Right lobe of liver (tissue), 4 donors: ENCODE results near the gene EPHB1.

Experiments used
- POLR2A ChIP-seq: fragments of 450-650 bp; IDR thresholded peaks from one replicate; pipeline ENCODE4 v1.6.1; 2017; ENCODE audit warnings: antibody characterized with exemption, mild to moderate bottlenecking
- TF ChIP-seq, protein P1 (sequence below), 4 donors: fragments of 200-600 bp in 3 of 4; fragments of 450-650 bp in 1 of 4; IDR thresholded peaks; one replicate each; pipeline versions ENCODE4 v1.5.1 to v1.8.0; 2016 to 2022; ENCODE audit warnings: antibody characterized with exemption in 4 of 4, mild to moderate bottlenecking in 2 of 4
- donor health status: DM: no; HTN: no; CAD: no.
- donor health status: DM: no; HTN: no; CAD: no.
- donor health status: DM: no; HTN: yes; CAD: no.

DNA sequence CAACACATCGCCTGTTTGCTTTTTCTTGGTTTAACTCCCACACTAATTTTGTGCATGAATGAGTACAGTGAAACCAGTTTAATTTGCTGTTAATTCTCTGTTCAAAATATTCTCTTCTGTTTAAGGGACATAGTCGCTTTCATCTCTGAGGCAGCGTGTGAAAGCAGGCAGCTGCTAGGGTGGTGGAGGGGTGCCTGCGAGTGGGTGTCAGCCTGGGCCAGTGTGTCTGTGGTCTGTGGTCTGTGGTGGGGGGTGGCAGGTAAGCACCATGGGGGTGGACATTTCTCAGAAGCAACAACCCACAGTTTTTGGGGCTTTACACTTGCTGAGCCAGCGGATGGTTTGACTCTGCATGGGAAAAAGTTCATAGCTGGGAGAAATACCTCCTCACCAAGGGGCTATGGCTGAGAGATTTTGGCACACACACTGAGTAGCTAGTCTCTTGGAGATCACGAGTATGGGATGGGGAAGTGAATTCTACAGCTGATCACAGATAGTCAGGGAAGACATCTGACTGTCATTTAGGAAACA, 109.2 kb downstream of the EPHB1 start:
- TF ChIP-seq, protein P1, sequence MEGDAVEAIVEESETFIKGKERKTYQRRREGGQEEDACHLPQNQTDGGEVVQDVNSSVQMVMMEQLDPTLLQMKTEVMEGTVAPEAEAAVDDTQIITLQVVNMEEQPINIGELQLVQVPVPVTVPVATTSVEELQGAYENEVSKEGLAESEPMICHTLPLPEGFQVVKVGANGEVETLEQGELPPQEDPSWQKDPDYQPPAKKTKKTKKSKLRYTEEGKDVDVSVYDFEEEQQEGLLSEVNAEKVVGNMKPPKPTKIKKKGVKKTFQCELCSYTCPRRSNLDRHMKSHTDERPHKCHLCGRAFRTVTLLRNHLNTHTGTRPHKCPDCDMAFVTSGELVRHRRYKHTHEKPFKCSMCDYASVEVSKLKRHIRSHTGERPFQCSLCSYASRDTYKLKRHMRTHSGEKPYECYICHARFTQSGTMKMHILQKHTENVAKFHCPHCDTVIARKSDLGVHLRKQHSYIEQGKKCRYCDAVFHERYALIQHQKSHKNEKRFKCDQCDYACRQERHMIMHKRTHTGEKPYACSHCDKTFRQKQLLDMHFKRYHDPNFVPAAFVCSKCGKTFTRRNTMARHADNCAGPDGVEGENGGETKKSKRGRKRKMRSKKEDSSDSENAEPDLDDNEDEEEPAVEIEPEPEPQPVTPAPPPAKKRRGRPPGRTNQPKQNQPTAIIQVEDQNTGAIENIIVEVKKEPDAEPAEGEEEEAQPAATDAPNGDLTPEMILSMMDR (IDR thresholded peaks at IDR 0.05) = no peak
- no peak for TF ChIP-seq POLR2A
